Measurements from ENCODE around the gene CLMN.
A peak's percentile ranks its signal among the peaks of the same experiment; 100 is the strongest.

Gene CLMN

DNA sequence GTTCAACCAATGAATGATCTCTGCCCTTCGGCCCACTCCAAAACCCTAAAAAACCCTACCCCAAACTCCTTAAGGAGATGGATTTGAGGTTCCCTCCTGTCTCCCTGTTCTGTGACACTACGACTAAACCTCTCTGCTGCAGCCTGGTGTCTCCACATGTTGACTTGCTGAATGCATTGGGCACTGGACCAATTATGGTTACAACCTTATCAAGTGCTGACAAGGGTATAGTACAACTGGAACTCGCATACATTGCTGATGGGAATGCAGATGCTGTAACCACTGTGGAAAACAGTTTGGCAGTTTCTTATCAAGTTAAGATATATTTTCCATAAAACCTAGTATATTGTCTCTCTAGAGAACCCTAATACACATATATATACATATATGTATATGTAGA is 156.0 kb downstream of the CLMN start:
- no peaks in the 10 kb centered on the region for H3K4me1 Mint-ChIP-seq (ENCODE audit: low read depth)
- no peak overlapping the region for H3K27ac Mint-ChIP-seq
- peaks cover 6% of the 10 kb centered on the region for H3K36me3 Mint-ChIP-seq (ENCODE audit: low read depth)
- H3K27me3 Mint-ChIP-seq (ENCODE audit: low read depth), result no peaks in the 10 kb centered on the region
- no peak overlapping the region for H3K4me3 Mint-ChIP-seq
- peaks cover 27% of the 10 kb centered on the region for H3K9me3 Mint-ChIP-seq

DNA sequence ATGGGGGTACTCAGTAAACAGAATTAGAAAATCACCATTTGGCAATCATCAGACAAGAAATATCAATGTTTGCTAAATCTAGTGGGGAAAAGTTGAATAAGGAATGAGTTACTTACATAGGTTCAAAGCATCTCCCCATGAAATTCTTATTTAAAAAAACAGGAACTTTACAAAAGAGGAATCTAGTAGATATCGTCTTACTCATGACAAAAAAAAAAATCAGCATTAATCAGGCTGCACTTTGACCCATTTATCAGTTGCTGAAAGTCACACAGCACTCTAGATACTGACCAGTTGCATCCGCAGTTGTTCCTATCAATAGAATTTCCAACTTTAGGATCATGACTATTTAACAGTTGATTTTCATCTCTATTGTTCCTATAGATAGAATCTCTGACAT is 156.6 kb downstream of the CLMN start:
- Mint-ChIP-seq H3K4me3 (no peak overlapping the region), H3K4me1 (ENCODE audit: low read depth) (peaks cover under 1% of the 10 kb centered on the region), H3K27me3 (ENCODE audit: low read depth) (no peaks in the 10 kb centered on the region), H3K36me3 (ENCODE audit: low read depth) (peaks cover 6% of the 10 kb centered on the region), H3K27ac (no peak overlapping the region), H3K9me3 (peaks cover 27% of the 10 kb centered on the region)

DNA sequence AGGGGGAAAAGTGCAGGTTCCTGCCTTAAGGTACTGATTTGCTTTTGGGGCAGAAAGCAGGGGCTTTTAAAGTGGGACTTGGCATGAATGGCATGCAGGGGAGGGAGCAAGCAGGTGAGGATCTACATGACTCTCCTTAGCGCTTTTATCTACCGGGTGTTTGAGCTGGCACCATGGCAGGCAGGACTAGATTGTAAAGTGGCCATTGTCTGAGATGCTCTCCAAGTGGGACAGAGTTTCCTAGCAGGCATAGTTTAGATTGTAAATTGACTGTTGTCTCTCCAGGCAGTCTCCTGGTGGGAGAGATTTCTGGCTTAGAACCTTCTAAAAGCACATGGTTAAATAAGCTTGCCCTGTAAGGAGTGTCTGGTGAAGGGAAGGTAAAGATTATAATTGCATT is 157.1 kb downstream of the CLMN start:
- Mint-ChIP-seq H3K4me1 (ENCODE audit: low read depth) (peaks cover 5% of the 10 kb centered on the region), H3K27me3 (ENCODE audit: low read depth) (no peaks in the 10 kb centered on the region), H3K4me3 (no peak overlapping the region), H3K36me3 (ENCODE audit: low read depth) (peaks cover 6% of the 10 kb centered on the region), H3K9me3 (peaks cover 23% of the 10 kb centered on the region), H3K27ac (no peak overlapping the region)

DNA sequence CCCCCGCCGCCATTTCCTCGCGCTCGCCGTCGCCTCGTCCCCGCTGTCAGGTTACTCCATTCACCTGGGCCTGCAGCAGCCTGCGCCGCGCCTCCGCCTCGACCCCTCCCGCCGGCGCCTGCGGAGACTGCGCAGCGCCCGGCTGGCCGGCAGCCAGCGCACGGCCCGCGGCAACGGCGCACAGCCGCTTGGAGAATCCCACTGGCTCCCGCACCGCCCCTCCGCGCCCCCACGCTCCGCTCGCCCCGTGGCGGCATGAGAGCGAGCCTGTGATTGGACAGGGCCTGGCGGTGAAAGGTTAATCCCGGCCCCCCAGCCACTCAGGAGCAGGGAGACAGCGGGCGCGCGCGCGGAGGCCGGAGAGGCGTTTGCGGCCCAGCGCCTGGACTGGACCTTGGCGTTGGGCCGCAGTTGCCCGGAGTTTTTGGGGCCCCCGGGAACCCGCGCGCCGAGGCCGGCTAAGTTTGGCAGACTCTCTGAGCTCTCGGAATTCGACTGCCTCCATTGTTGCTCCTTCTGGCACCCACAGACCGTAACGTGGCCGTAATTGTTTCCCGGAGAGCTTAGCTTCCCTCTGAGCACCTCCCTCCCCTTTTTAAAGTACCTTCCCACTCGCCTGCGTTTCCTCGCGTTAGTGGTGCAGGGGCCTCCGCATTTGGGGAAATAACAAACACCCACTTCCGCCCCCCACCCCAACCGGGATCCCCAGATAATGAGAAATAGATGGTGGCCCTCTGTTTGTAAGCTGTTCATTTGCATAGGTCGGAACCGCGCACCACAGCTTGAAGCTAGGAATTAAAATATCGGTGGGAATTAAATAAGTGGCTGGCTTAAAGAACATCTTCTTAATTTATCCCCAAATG is 162.2 kb downstream of the CLMN start, which contains the start of gene DICER1:
Gene DICER1, minus strand, starts transcription at position 203 of the 863 bp plus-strand sequence. CDS start 24,071 bp downstream, outside the sequence.
- H3K36me3 Mint-ChIP-seq (ENCODE audit: low read depth), result peaks cover 9% of the 10 kb centered on the region
- peaks cover 32% of the 10 kb centered on the region for H3K4me1 Mint-ChIP-seq (ENCODE audit: low read depth)
- H3K9me3 Mint-ChIP-seq, result no peaks in the 10 kb centered on the region
- H3K4me3 Mint-ChIP-seq, result peak within 1 kb of the TSS; percentile 92
- peak within 1 kb of the TSS; percentile 97 for H3K27ac Mint-ChIP-seq
- H3K27me3 Mint-ChIP-seq (ENCODE audit: low read depth), result no peaks in the 10 kb centered on the region

DNA sequence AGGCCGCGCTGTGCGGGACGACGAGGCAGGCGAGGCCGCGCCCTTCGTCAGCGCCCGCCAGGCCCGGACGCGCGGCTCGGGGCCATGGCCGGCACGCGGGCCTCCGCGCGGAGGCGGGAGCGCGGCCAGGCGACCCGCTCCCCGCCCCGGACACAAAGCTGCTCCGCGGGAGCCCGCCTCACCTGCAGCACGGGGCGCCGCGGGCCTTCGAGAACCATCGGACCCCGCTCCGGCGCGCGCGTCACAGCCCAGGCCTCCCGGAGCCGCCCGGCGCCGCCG is 162.7 kb downstream of the CLMN start:
- H3K27me3 Mint-ChIP-seq (ENCODE audit: low read depth), result no peaks in the 10 kb centered on the region
- no peaks in the 10 kb centered on the region for H3K9me3 Mint-ChIP-seq
- H3K36me3 Mint-ChIP-seq (ENCODE audit: low read depth), result peaks cover 9% of the 10 kb centered on the region
- H3K4me3 Mint-ChIP-seq, result no peak overlapping the region
- H3K4me1 Mint-ChIP-seq (ENCODE audit: low read depth), result peaks cover 36% of the 10 kb centered on the region
- no peak overlapping the region for H3K27ac Mint-ChIP-seq

DNA sequence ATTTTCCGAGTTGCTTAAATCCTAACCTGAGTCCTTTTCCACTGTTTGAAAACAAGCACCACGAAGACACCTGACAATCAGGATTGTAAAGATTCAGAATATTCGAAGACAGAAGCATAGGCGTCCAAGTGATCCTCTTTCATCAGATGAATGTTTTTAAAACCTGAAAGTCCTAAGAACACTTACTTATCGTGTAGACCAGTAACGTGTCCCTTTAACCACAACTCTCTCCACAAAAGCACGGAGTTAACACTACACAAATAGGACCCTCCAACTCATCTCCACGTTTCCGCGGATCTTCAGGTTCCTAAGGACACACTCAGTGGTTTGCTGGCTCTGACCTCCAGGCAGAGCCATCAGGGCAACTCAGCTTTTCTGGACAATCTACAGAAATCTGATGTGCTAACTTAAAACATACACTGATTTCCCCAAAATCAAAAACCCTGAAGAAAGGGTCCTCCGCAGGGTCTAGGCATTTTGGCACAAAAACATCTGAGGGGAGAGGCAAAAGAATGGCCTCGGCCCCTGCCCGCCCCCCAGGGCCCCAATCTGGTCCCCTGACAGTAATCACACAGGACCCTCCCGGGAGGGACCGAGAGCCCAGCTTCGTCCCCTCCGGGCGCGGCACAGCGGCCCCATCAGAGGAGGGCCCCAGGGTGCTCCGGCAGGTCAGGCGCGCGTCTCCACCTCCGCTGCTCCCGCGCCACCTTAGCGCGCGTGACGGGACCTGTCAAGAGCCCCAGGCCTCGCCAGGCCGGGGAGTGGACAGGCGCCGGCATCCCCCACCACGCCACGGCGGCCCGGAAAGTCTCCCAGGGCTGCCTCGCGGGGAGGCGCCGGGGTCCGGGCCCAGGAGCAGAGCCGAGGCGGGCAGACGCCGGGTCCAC is 163.3 kb downstream of the CLMN start:
- peaks cover 39% of the 10 kb centered on the region for H3K4me1 Mint-ChIP-seq (ENCODE audit: low read depth)
- no peaks in the 10 kb centered on the region for H3K27me3 Mint-ChIP-seq (ENCODE audit: low read depth)
- peak overlapping the region; percentile 80 for H3K4me3 Mint-ChIP-seq
- peak overlapping the region; percentile 75 for H3K27ac Mint-ChIP-seq
- H3K36me3 Mint-ChIP-seq (ENCODE audit: low read depth), result peaks cover 10% of the 10 kb centered on the region
- H3K9me3 Mint-ChIP-seq, result no peaks in the 10 kb centered on the region

DNA sequence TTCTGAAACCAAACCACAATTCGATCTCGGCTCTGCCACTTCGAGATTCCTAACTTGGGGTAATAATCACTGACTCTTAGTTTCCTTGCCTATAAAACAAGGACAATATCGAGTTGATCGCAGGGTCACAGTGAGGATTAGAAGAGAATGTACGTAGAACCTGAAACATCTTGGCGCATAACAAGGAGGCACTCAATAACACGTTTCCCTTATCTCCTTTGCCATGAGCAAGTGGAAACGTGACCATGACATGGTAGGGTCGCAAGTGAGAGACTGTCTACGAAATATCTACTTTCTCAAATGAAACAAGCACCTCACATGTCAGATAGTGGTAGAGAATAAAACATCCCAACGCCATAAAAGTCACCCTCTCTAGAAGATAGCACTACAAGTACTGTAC is 164.7 kb downstream of the CLMN start:
- no peaks in the 10 kb centered on the region for H3K9me3 Mint-ChIP-seq

DNA sequence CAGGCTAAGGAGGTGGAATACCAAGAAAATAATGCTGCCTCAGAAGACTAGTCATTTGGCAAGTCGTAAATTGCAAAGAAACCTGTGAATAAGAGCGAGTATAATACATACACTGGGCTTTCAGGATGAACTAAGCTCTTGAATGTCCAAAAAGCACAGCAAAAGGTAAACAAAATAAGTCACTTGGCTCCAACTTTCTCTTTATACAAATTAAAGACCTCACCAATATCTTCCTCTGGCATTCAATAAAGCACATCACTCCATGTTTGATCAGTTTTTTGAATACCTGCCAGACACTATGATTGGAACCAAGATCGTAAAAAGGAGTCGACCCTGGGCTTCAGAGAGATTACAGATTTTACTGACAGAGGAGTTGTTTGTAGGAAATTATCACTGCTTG is 165.8 kb downstream of the CLMN start:
- no peaks in the 10 kb centered on the region for H3K27me3 Mint-ChIP-seq (ENCODE audit: low read depth)
- H3K4me1 Mint-ChIP-seq (ENCODE audit: low read depth), result peaks cover 42% of the 10 kb centered on the region
- H3K27ac Mint-ChIP-seq, result no peak overlapping the region
- no peak overlapping the region for H3K4me3 Mint-ChIP-seq
- H3K36me3 Mint-ChIP-seq (ENCODE audit: low read depth), result peaks cover 10% of the 10 kb centered on the region
- no peaks in the 10 kb centered on the region for H3K9me3 Mint-ChIP-seq

More for the DNA sequence above, 164.7 kb downstream of the CLMN start:
- H3K27ac Mint-ChIP-seq, result peak overlapping the region; percentile 72
- peaks cover 39% of the 10 kb centered on the region for H3K4me1 Mint-ChIP-seq (ENCODE audit: low read depth)
- H3K36me3 Mint-ChIP-seq (ENCODE audit: low read depth), result peaks cover 10% of the 10 kb centered on the region
- H3K4me3 Mint-ChIP-seq, result peak overlapping the region; percentile 80
- H3K27me3 Mint-ChIP-seq (ENCODE audit: low read depth), result no peaks in the 10 kb centered on the region

DNA sequence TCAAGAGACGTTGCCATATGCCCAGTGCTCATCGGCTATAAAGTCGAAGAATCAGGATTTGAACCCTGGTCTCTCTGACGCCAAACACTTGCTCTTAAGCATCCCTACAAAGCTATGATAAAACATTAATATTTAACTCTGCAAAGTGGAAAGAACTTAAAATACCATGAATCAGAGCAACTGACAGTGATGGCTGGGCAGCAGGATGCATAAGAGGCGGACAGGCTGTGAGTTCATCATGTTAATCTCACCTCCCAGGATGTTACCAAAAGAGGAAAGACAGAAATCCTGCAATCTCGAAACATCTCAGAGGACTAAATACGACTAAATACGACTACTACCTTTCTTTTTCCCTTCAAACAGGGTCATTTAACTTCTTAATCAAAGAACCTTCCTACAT is 168.1 kb downstream of the CLMN start:
- Mint-ChIP-seq H3K27me3 (ENCODE audit: low read depth) (no peaks in the 10 kb centered on the region), H3K27ac (no peak overlapping the region), H3K4me1 (ENCODE audit: low read depth) (peaks cover 41% of the 10 kb centered on the region), H3K9me3 (peaks cover 3% of the 10 kb centered on the region), H3K4me3 (no peak overlapping the region), H3K36me3 (ENCODE audit: low read depth) (peaks cover 19% of the 10 kb centered on the region)

DNA sequence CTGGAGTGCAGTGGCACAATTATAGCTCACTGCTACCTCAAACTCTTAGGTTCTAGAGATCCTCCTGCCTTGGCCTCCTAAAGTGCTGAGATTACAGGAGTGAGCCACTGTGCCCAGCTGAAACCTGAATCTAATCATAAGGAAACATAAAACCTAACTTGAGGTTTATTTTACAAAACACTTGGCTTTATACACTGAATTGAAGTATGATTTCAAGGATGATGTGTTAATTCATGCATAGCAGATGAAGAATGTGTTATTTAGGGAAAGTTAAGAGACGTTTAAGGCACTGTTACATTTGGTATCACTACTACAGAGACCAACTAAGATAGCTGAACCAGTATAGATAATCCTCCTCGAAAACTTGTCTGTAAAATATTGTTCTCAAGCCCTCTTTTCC is 168.8 kb downstream of the CLMN start:
- Mint-ChIP-seq H3K27me3 (ENCODE audit: low read depth) (no peaks in the 10 kb centered on the region), H3K4me1 (ENCODE audit: low read depth) (peaks cover 38% of the 10 kb centered on the region), H3K27ac (no peak overlapping the region), H3K4me3 (no peak overlapping the region), H3K9me3 (peaks cover 9% of the 10 kb centered on the region), H3K36me3 (ENCODE audit: low read depth) (peaks cover 26% of the 10 kb centered on the region)

DNA sequence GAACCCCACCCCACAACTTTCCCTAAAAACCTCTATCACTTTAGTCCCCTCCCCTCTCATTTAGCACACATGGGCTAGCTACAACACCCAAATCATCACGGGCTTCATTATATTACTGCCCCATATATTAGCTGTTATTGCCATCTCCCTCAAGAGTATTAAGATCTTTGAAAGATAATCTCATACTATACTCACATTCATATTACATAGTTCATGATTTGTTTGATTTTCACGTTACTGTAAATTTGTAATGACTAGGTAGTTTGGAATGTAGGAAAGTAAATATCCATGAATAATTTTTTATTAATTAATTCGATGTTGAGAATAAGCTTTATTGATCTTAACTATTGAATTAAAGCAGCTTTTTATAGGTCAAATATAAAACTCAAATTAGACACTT is 170.3 kb downstream of the CLMN start:
- H3K4me3 Mint-ChIP-seq, result no peak overlapping the region
- no peaks in the 10 kb centered on the region for H3K27me3 Mint-ChIP-seq (ENCODE audit: low read depth)

DNA sequence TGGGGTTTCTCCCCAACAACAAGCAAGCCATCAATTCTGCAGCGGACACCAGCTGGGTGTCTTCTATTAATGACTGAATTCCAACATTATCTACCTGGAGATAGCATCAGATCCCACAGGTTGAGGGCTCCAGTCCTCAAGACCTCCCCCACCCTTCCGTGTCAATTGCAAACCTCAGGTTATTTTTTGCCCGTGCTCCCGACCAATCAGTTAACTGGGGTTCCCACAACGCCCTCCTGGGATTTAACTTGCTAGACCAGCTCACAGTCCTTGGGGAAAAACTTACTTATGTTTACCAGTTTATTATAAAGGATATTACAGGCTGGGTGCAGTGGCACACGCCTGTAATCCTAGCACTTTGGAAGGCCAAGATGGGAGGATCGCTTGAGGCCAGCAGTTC is 172.1 kb downstream of the CLMN start:
- Mint-ChIP-seq H3K36me3 (ENCODE audit: low read depth) (peaks cover 27% of the 10 kb centered on the region), H3K9me3 (peaks cover 20% of the 10 kb centered on the region), H3K27me3 (ENCODE audit: low read depth) (no peaks in the 10 kb centered on the region), H3K4me1 (ENCODE audit: low read depth) (peaks cover 27% of the 10 kb centered on the region), H3K27ac (no peak overlapping the region), H3K4me3 (no peak overlapping the region)

More for the DNA sequence above, 170.3 kb downstream of the CLMN start:
- H3K27ac Mint-ChIP-seq, result no peak overlapping the region
- peaks cover 20% of the 10 kb centered on the region for H3K9me3 Mint-ChIP-seq
- H3K36me3 Mint-ChIP-seq (ENCODE audit: low read depth), result peaks cover 31% of the 10 kb centered on the region
- peaks cover 28% of the 10 kb centered on the region for H3K4me1 Mint-ChIP-seq (ENCODE audit: low read depth)

DNA sequence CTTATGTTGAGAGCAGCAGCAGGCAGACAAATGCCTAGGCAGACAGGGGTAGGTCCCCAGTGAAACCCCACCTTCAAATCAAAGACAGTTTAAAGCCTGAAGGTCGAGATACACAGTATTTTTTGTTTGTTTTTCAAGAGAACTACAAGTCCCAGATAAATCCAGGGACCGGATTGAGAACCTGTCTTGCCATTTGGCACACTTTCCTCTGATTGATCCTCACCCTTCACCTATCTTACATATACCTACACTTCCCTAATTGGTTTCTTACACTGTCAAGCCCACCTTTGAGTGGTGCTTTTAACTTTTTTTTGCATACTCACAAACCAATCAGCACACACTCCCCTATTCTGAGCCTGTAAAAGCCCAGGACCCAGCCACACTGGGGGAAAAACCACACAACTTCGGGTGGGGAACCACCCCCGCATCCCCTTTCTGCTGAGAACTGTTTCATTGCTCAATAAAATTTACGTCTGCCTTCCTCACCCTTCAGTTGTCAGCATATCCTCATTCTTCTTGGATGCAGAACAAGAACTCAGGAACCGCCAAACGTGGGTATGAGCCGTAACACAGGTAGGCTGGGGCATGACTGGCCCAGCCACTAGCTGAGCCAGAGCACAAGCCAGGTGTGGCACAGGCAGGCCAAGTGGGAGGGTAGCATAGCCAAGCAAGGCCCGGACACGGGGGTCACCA is 173.5 kb downstream of the CLMN start:
- Mint-ChIP-seq H3K4me3 (no peak overlapping the region), H3K36me3 (ENCODE audit: low read depth) (peaks cover 25% of the 10 kb centered on the region), H3K27me3 (ENCODE audit: low read depth) (no peaks in the 10 kb centered on the region), H3K9me3 (peaks cover 20% of the 10 kb centered on the region), H3K27ac (no peak overlapping the region), H3K4me1 (ENCODE audit: low read depth) (peaks cover 21% of the 10 kb centered on the region)

DNA sequence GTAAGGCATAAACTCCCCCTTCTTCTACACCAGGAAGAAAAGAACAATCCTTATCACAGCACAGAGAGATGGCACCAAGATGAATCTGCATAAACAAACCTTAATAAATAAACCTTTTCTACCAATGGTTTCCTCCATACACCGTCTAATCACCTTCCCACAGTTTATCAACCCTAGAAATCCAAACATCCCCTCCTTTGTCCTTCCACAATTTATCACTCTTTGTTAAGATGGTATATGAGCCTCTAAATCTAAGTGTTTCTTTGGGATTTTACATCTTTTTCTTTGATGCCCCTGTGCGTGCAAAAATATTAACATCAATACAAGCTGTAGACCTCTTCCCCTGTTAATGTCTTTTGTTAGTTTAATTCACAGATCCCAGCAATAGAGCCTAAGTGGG is 174.9 kb downstream of the CLMN start:
- H3K27ac Mint-ChIP-seq, result no peak overlapping the region
- H3K36me3 Mint-ChIP-seq (ENCODE audit: low read depth), result peaks cover 27% of the 10 kb centered on the region
- no peak overlapping the region for H3K4me3 Mint-ChIP-seq
- H3K9me3 Mint-ChIP-seq, result peaks cover 20% of the 10 kb centered on the region
- no peaks in the 10 kb centered on the region for H3K27me3 Mint-ChIP-seq (ENCODE audit: low read depth)
- H3K4me1 Mint-ChIP-seq (ENCODE audit: low read depth), result peaks cover 28% of the 10 kb centered on the region
